ENCODE data around the gene ARHGEF17.
A peak's percentile ranks its signal among the peaks of the same experiment; 100 is the strongest.

Gene ARHGEF17

GRCh38 chr11:73295241-73295995 lies 12.7 kb upstream of the ARHGEF17 start:
- DNase-seq: peak; percentile 84 to 91

GRCh38 chr11:73295996-73296318 lies 12.1 kb upstream of the ARHGEF17 start:
- DNase-seq: no peak

GRCh38 chr11:73296501-73297230 lies 11.4 kb upstream of the ARHGEF17 start:
- no peak for DNase-seq

GRCh38 chr11:73297231-73297590 lies 10.9 kb upstream of the ARHGEF17 start:
- no peak for DNase-seq

- DNase-seq: no peak
Measured at GRCh38 chr11:73297702-73298101, 10.4 kb upstream of the ARHGEF17 start.

- no peak for DNase-seq
Measured at GRCh38 chr11:73298233-73298632, 9.8 kb upstream of the ARHGEF17 start.

GRCh38 chr11:73299751-73300150 lies 8.3 kb upstream of the ARHGEF17 start:
- no peak for DNase-seq

- peak in 1 of 2 experiments; percentile 39 for DNase-seq
Measured at GRCh38 chr11:73306069-73306841, 1.8 kb upstream of the ARHGEF17 start.

GRCh38 chr11:73306977-73307322 lies 1.1 kb upstream of the ARHGEF17 start:
- DNase-seq: no peak

GRCh38 chr11:73307323-73308002 lies 613 bp upstream of the ARHGEF17 start:
- peak; percentile 94 to 97 for DNase-seq

GRCh38 chr11:73308961-73309919 lies 1.2 kb downstream of the ARHGEF17 start:
- peak; percentile 26 to 44 for DNase-seq

GRCh38 chr11:73310076-73310475 lies 2.0 kb downstream of the ARHGEF17 start:
- no peak for DNase-seq

- no peak for DNase-seq
Measured at GRCh38 chr11:73310661-73311393, 2.8 kb downstream of the ARHGEF17 start.

- DNase-seq: no peak
Measured at GRCh38 chr11:73311394-73311869, 3.4 kb downstream of the ARHGEF17 start.

- no peak for DNase-seq
Measured at GRCh38 chr11:73312036-73312435, 4.0 kb downstream of the ARHGEF17 start.

GRCh38 chr11:73312851-73313327 lies 4.8 kb downstream of the ARHGEF17 start:
- DNase-seq: no peak

- DNase-seq: peak; percentile 35 to 53
Measured at GRCh38 chr11:73313652-73314051, 5.6 kb downstream of the ARHGEF17 start.

GRCh38 chr11:73314117-73314961 lies 6.3 kb downstream of the ARHGEF17 start:
- peak in 1 of 2 experiments; percentile 24 for DNase-seq

- DNase-seq: no peak
Measured at GRCh38 chr11:73315293-73316020, 7.4 kb downstream of the ARHGEF17 start.
